Activated naive CD8-positive, alpha-beta T cell treated with anti-CD3 and anti-CD28 coated beads, Interleukin-2, amount 50 U/mL, for 24 hours (primary cell): Measurements from ENCODE around the gene PCGF6.

Source experiments
- ATAC-seq: fragments of 150-1000 bp; cut with Tn5 transposase; one replicate; pipeline ENCODE4 v1.10.0; 2021
- DNase-seq: peaks from one replicate; pipeline ENCODE4 v3.0.0; 2021
- H3K27ac Mint-ChIP-seq: one replicate; pipeline ENCODE4 v1.8.0; 2021; ENCODE audit warnings: mild to moderate bottlenecking, mixed read lengths
- H3K27me3 Mint-ChIP-seq: one replicate; pipeline ENCODE4 v1.8.0; 2021; ENCODE audit warnings: mixed read lengths
- H3K36me3 Mint-ChIP-seq: one replicate; pipeline ENCODE4 v1.8.0; 2021; ENCODE audit warnings: low read depth, mixed read lengths
- H3K4me1 Mint-ChIP-seq: one replicate; pipeline ENCODE4 v1.8.0; 2021; ENCODE audit warnings: mixed read lengths
- H3K4me3 Mint-ChIP-seq: one replicate; pipeline ENCODE4 v1.8.0; 2021; ENCODE audit warnings: mild to moderate bottlenecking, moderate library complexity, mixed read lengths
- H3K9me3 Mint-ChIP-seq: one replicate; pipeline ENCODE4 v1.8.0; 2021; ENCODE audit warnings: mixed read lengths

PCGF6 gene

GRCh38 chr10:103257812-103258211 lies 93.1 kb downstream of the PCGF6 start:
- no peak for ATAC-seq
- no peak overlapping the region for H3K27ac Mint-ChIP-seq

GRCh38 chr10:103256613-103257012 lies 94.3 kb downstream of the PCGF6 start:
- peaks cover 15% of the 10 kb centered on the region for H3K9me3 Mint-ChIP-seq
- H3K36me3 Mint-ChIP-seq: peaks cover 8% of the 10 kb centered on the region
- H3K27ac Mint-ChIP-seq: no peak overlapping the region
- peaks cover 6% of the 10 kb centered on the region for H3K27me3 Mint-ChIP-seq
- ATAC-seq: no peak
- H3K4me3 Mint-ChIP-seq: no peak overlapping the region
- DNase-seq: no peak
- H3K4me1 Mint-ChIP-seq: no peaks in the 10 kb centered on the region

More at GRCh38 chr10:103257812-103258211, 93.1 kb downstream of the PCGF6 start:
- Mint-ChIP-seq H3K36me3 (peaks cover 8% of the 10 kb centered on the region), H3K27me3 (peaks cover 8% of the 10 kb centered on the region), H3K4me1 (peaks cover 3% of the 10 kb centered on the region), H3K9me3 (peaks cover 15% of the 10 kb centered on the region), H3K4me3 (no peak overlapping the region)
- DNase-seq: no peak

DNA sequence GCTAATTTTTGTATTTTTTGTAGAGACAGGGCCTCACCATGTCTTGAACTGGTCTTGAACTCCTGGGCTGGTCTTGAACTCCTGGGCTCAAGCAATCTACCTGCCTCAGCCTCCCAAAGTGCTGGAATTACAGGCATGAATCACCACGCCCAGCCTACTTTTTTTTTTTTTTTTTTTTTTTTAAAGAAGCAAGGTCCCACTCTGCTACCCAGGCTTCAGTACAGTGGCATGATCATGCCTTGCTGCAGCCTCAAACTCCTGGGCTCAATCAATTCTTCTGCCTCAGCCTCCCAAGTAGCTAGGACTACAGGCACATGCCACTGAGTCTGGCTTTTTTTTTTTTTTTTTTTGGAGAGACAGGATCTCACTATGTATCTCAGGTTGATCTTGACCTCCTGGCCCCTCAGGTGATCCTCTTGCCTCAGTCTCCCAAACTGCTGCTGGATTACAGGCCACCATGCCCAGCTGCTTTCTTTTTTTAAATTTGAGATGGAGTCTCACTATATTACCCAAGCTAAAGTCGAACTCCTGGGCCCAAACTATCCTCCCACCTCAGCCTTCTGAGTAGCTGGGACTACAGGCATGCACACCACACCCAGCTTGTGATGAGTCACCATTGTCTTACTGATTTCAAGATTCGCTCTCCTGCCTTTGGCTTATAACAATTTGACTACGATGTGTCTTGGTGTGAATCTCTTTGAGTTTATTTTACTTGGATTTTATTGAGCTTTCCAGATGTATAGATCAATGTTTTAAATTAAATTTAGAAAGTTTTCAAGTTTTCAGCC lies 96.2 kb downstream of the PCGF6 start:
- Mint-ChIP-seq H3K27me3 (peaks cover 2% of the 10 kb centered on the region), H3K4me1 (peaks cover 1% of the 10 kb centered on the region), H3K4me3 (no peak overlapping the region), H3K27ac (no peak overlapping the region), H3K36me3 (peaks cover 6% of the 10 kb centered on the region), H3K9me3 (peaks cover 12% of the 10 kb centered on the region)
- DNase-seq: no peak
- peak; percentile 69 for ATAC-seq

DNA sequence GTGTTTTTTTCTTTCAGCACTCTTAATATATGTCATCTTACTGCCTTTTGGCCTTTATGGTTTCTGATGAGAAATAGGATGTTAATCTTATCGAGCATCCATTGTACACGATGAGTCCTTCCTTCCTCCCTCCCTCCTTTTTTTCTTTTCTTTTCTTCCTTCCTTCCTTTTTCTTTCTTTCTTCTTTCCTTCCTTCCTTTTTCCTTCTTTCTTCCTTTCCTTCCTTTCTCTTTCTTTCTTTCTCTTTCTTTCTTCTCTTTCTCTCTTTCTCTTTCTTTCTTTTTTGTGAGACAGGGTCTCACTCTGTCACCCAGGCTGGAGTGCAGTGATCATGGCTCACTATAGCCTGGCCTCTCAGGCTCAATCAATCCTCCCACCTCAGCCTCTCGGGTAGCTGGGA lies 96.8 kb downstream of the PCGF6 start:
- no peak for ATAC-seq
- peaks cover 2% of the 10 kb centered on the region for H3K36me3 Mint-ChIP-seq

More for the DNA sequence above, 96.8 kb downstream of the PCGF6 start:
- peaks cover 8% of the 10 kb centered on the region for H3K9me3 Mint-ChIP-seq
- no peak for DNase-seq
- no peak overlapping the region for H3K4me3 Mint-ChIP-seq
- H3K27me3 Mint-ChIP-seq: peaks cover 2% of the 10 kb centered on the region
- peaks cover 1% of the 10 kb centered on the region for H3K4me1 Mint-ChIP-seq
- H3K27ac Mint-ChIP-seq: no peak overlapping the region
